Activated CD8-positive, alpha-beta memory T cell treated with anti-CD3 and anti-CD28 coated beads, Interleukin-2, amount 50 U/mL, for 1 hour (primary cell): ENCODE data around the gene PRKG1.
"Not testable (repeated sequence)": the region's sequence is repeated elsewhere in the genome, so short reads cannot be mapped to it uniquely, and the experiment has no call there.

ENCODE experiments used
- DNase-seq: peaks from one replicate; pipeline ENCODE4 v3.0.0-alpha.2; 2020; ENCODE audit errors: extremely low read depth

Gene PRKG1

GRCh38 chr10:52213321-52213752 is 1139.0 kb downstream of the PRKG1 start:
- DNase-seq, result no peak

- DNase-seq, result peak; percentile 2
Measured at GRCh38 chr10:52215745-52216361, 1141.6 kb downstream of the PRKG1 start.

- DNase-seq, result no peak
Measured at GRCh38 chr10:52216852-52217251, 1142.6 kb downstream of the PRKG1 start.

- DNase-seq, result no peak
Measured at GRCh38 chr10:52217531-52217930, 1143.2 kb downstream of the PRKG1 start.

GRCh38 chr10:52220947-52221346 is 1146.7 kb downstream of the PRKG1 start:
- DNase-seq, result no peak

- DNase-seq, result no peak
Measured at GRCh38 chr10:52221923-52222322, 1147.6 kb downstream of the PRKG1 start.

- no peak for DNase-seq
Measured at GRCh38 chr10:52226197-52226847, 1152.0 kb downstream of the PRKG1 start.

GRCh38 chr10:52228556-52228955 is 1154.3 kb downstream of the PRKG1 start:
- no peak for DNase-seq

GRCh38 chr10:52229291-52229931 is 1155.1 kb downstream of the PRKG1 start:
- no peak for DNase-seq

GRCh38 chr10:52232561-52233350 is 1158.5 kb downstream of the PRKG1 start:
- DNase-seq, result no peak

- DNase-seq, result not testable (repeated sequence)
Measured at GRCh38 chr10:52233351-52233991, 1159.2 kb downstream of the PRKG1 start.

GRCh38 chr10:52239771-52240170 is 1165.5 kb downstream of the PRKG1 start:
- no peak for DNase-seq

- DNase-seq, result no peak
Measured at GRCh38 chr10:52245547-52245946, 1171.3 kb downstream of the PRKG1 start.

- DNase-seq, result not testable (repeated sequence)
Measured at GRCh38 chr10:52247929-52248328, 1173.6 kb downstream of the PRKG1 start.

GRCh38 chr10:52248697-52249306 is 1174.5 kb downstream of the PRKG1 start:
- DNase-seq, result no peak

GRCh38 chr10:52249850-52250395 is 1175.6 kb downstream of the PRKG1 start:
- no peak for DNase-seq

- DNase-seq, result no peak
Measured at GRCh38 chr10:52250510-52250909, 1176.2 kb downstream of the PRKG1 start.

GRCh38 chr10:52252307-52252706 is 1178.0 kb downstream of the PRKG1 start:
- no peak for DNase-seq

GRCh38 chr10:52256832-52257691 is 1182.8 kb downstream of the PRKG1 start:
- DNase-seq, result no peak

GRCh38 chr10:52257692-52258075 is 1183.4 kb downstream of the PRKG1 start:
- DNase-seq, result no peak
